Muscle of arm (tissue), 12 donors: ENCODE data around the gene BAG3. TPM values are rescaled to one million over a fixed set of nuclear protein-coding genes. Genes with fewer than 3 reads are reported as not detected.

Experiments used
- DNase-seq: peaks from one replicate; pipeline ENCODE4 v3.0.0-alpha.2; 2013
- polyA plus RNA-seq, 12 donors: library from polyadenylated mRNA; unstranded; fragments of 120-200 nt; gene quantifications; one replicate each; pipeline ENCODE4 v1.2.1, GENCODE V29; 2013; ENCODE audit not compliant: insufficient read length in 12 of 12

Gene BAG3
- polyA plus RNA-seq, 12 donors: 21.8 to 50.1 (median 38.6) TPM; not detected in 1

DNA sequence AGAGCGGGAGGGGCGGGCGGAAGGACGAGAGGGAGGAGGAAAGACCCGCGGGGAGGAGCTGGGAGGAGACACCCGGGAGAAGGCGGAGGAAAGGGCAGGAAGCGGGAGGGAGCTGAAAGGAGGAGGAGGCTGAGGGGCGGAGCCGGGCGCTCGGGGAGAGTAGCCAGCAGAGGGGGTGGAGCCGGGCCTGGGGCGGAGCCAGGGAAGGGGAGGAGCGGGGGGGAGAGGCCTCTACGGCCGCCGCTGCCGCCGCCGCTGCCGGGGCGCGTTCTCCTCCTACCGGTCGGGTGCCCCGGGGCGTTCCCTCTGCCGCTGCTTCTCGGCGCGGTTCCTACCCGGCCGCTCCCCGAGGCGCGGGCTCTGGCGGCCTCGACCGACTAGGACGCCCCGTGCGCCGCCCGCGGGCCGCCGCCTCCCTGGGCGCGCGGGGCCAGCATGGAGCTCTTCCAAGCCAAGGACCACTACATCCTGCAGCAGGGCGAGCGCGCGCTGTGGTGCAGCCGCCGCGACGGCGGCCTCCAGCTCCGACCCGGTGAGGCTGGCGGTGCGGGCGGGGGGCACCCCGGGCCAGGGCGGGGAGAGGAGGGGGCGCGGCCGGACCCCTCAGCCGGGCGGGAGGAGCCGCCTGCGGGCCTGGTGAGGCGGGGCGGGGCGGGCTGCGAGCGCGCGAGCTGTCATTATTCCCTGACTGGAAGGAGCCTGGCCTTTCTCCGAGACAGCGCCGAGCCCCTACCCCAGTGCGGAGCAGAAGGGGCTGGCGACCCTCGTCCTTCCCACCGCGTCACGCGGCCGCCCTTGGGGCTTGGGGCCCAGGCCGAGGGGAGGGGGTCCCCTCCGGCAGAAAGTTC is 74.9 kb downstream of the BAG3 start, which contains the start of gene INPP5F:
TSS of gene INPP5F (plus strand) at position 223 of the 848 bp plus-strand sequence. CDS start at position 436, 213 bp downstream.
- DNase-seq: peak; percentile 99

DNA sequence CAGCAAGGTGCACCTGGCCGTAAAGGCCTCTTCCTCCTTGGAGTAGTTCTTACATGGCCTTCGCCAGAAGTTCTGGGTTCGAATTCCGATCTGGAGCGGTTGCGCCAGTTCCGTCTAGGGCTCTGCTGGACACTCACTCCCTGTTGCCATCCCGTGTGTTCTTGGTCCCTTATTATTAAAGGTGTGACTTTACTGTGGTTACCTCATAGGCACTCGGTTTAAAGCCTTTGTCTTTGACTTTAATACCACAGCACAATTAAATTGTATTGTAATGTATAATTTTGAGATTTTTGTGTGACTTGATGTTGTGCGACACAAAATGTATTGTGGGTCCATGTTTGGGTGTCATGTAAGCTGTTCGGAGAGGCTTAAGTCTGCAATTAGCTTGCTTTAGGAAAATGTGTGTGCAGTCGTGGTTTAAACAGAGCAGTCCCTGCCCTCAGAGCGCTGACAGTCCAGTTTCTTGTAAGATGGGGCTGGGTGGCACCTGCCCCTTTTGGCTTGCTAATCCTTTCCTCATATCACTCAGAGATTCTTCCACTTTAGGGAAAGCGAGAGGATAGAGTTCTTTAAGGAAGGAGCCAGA is 75.6 kb downstream of the BAG3 start:
- DNase-seq: no peak

Other genes with a start within 250 kb of the BAG3 start
- 10 to 100 TPM in 11 of 12 donors, not detected in 1; 30.9 to 69.0 (median 42.8) TPM for gene RGS10, start 108.7 kb upstream of the BAG3 start, polyA plus RNA-seq
- 100 to 1,000 TPM in 9 of 12 donors, 10 to 100 TPM in 2, not detected in 1; 83.8 to 171 (median 125) TPM for gene TIAL1, start 54.4 kb upstream of the BAG3 start, polyA plus RNA-seq
- gene INPP5F, start 74.7 kb downstream of the BAG3 start, polyA plus RNA-seq: 10 to 100 TPM in 11 of 12 donors, not detected in 1; 15.7 to 28.5 (median 20.8) TPM
- 10 to 100 TPM in 11 of 12 donors, not detected in 1; 34.0 to 58.1 (median 44.4) TPM for gene MCMBP, start 221.5 kb downstream of the BAG3 start, polyA plus RNA-seq
- gene SEC23IP, start 241.3 kb downstream of the BAG3 start, polyA plus RNA-seq: 10 to 100 TPM in 11 of 12 donors, not detected in 1; 37.9 to 63.4 (median 48.0) TPM